ENCODE results near the gene RNF212. TPM values are rescaled to one million over a fixed set of nuclear protein-coding genes. Genes with fewer than 3 reads are reported as not detected.

RNF212 gene
- total and polyA plus RNA-seq, 2 experiments from 2014 or later: 0.80 to 1.7 TPM

GRCh38 chr4:1090465-1091440 lies 22.6 kb downstream of the RNF212 start:
- Histone ChIP-seq H3K9me3 (ENCODE audit: low read depth) (no peaks in the 10 kb centered on the region), H3K27ac (no peak overlapping the region)
- DNase-seq (ENCODE audit: low read depth in 1 of 2, low spot score in 1 of 2): no peak

GRCh38 chr4:1090036-1090435 lies 23.3 kb downstream of the RNF212 start:
- no peaks in the 10 kb centered on the region for H3K9me3 ChIP-seq (ENCODE audit: low read depth)
- no peak overlapping the region for H3K27ac ChIP-seq
- no peak overlapping the region for H3K4me3 ChIP-seq
- DNase-seq (ENCODE audit: low read depth in 1 of 2, low spot score in 1 of 2): no peak
- TF ChIP-seq CTCF (IDR thresholded peaks at IDR 0.05; ENCODE audit: low read depth, low read length): no peak
- no peaks in the 10 kb centered on the region for H3K4me1 ChIP-seq (ENCODE audit: low read depth)
- no peaks in the 10 kb centered on the region for H3K36me3 ChIP-seq
- H3K27me3 ChIP-seq: peaks cover 9% of the 10 kb centered on the region

More at GRCh38 chr4:1090465-1091440, 22.6 kb downstream of the RNF212 start:
- no peak for TF ChIP-seq CTCF (IDR thresholded peaks at IDR 0.05; ENCODE audit: low read depth, low read length)
- H3K4me1 ChIP-seq (ENCODE audit: low read depth): no peaks in the 10 kb centered on the region
- H3K27me3 ChIP-seq: peaks cover 3% of the 10 kb centered on the region
- H3K36me3 ChIP-seq: no peaks in the 10 kb centered on the region
- no peak overlapping the region for H3K4me3 ChIP-seq

- Histone ChIP-seq H3K27me3 (peaks cover 12% of the 10 kb centered on the region), H3K27ac (no peak overlapping the region), H3K36me3 (no peaks in the 10 kb centered on the region), H3K4me3 (no peak overlapping the region), H3K4me1 (ENCODE audit: low read depth) (no peaks in the 10 kb centered on the region), H3K9me3 (ENCODE audit: low read depth) (no peaks in the 10 kb centered on the region)
- DNase-seq (ENCODE audit: low read depth in 1 of 2, low spot score in 1 of 2): no peak
- no peak for TF ChIP-seq CTCF (IDR thresholded peaks at IDR 0.05; ENCODE audit: low read depth, low read length)
Observed at GRCh38 chr4:1087371-1087770, 26.0 kb downstream of the RNF212 start.

GRCh38 chr4:1086011-1086410 lies 27.4 kb downstream of the RNF212 start:
- Histone ChIP-seq H3K27me3 (peaks cover 12% of the 10 kb centered on the region), H3K36me3 (no peaks in the 10 kb centered on the region), H3K4me3 (no peak overlapping the region), H3K9me3 (ENCODE audit: low read depth) (no peaks in the 10 kb centered on the region), H3K27ac (no peak overlapping the region), H3K4me1 (ENCODE audit: low read depth) (no peaks in the 10 kb centered on the region)
- TF ChIP-seq CTCF (IDR thresholded peaks at IDR 0.05; ENCODE audit: low read depth, low read length): no peak
- no peak for DNase-seq (ENCODE audit: low read depth in 1 of 2, low spot score in 1 of 2)

GRCh38 chr4:1085404-1085799 lies 28.0 kb downstream of the RNF212 start:
- Histone ChIP-seq H3K27me3 (peaks cover 12% of the 10 kb centered on the region), H3K27ac (no peak overlapping the region), H3K4me3 (no peak overlapping the region), H3K36me3 (no peaks in the 10 kb centered on the region), H3K9me3 (ENCODE audit: low read depth) (no peaks in the 10 kb centered on the region), H3K4me1 (ENCODE audit: low read depth) (no peaks in the 10 kb centered on the region)
- TF ChIP-seq CTCF (IDR thresholded peaks at IDR 0.05; ENCODE audit: low read depth, low read length): no peak
- no peak for DNase-seq (ENCODE audit: low read depth in 1 of 2, low spot score in 1 of 2)
